Breast epithelium (tissue), 4 donors: ENCODE data around the gene INPPL1. TPM values are rescaled to one million over a fixed set of nuclear protein-coding genes. Genes with fewer than 3 reads are reported as not detected.

ENCODE experiments used
- DNase-seq, 2 donors: peaks; one replicate each; pipeline ENCODE4 v3.0.0-alpha.2; 2019; ENCODE audit warnings: low spot score in 2 of 2
- H3K27ac ChIP-seq, 2 donors: fragments of 200-600 bp; sonication (generic) in 1 of 2; one replicate each; pipeline ENCODE4 v1.5.1; 2016 to 2019; ENCODE audit warnings: mild to moderate bottlenecking in 1 of 2
- H3K27me3 ChIP-seq, 2 donors: fragments of 200-600 bp; sonication (generic) in 1 of 2; one replicate each; pipeline versions ENCODE4 v1.5.1 to v1.6.0; 2017 to 2019; ENCODE audit warnings: control low read depth in 1 of 2, mild to moderate bottlenecking in 1 of 2
- H3K36me3 ChIP-seq: fragments of 200-600 bp; one replicate; pipeline ENCODE4 v1.5.1; 2019
- H3K4me1 ChIP-seq, 2 donors: fragments of 200-600 bp; sonication (generic); one replicate each; pipeline ENCODE4 v1.5.1; 2016 to 2019; ENCODE audit warnings: control low read depth in 1 of 2
- H3K4me3 ChIP-seq, 3 donors: fragments of 200-600 bp; sonication (generic); 1 replicate in 2 of 3; 2 replicates in 1 of 3; pipeline ENCODE4 v1.5.1; 2016 to 2019; ENCODE audit warnings: mild to moderate bottlenecking in 3 of 3, moderate library complexity in 2 of 3
- H3K9me3 ChIP-seq, 2 donors: fragments of 200-600 bp; sonication (generic) in 1 of 2; one replicate each; pipeline ENCODE4 v1.5.1; 2016 to 2019; ENCODE audit warnings: control low read depth in 1 of 2
- CTCF ChIP-seq, 3 donors: fragments of 450-650 bp; IDR thresholded peaks; one replicate each; pipeline ENCODE4 v1.5.1; 2016 to 2017; ENCODE audit warnings: antibody characterized with exemption in 3 of 3, mild to moderate bottlenecking in 3 of 3, moderate library complexity in 3 of 3
- POLR2A ChIP-seq: fragments of 450-650 bp; IDR thresholded peaks from one replicate; pipeline ENCODE4 v1.6.1; 2016; ENCODE audit warnings: antibody characterized with exemption, mild to moderate bottlenecking, moderate library complexity
- POLR2AphosphoS5 ChIP-seq, 3 donors: sonication (generic); formaldehyde crosslinking; IDR thresholded peaks; one replicate each; pipeline ENCODE4 v1.6.1; 2017; ENCODE audit warnings: antibody characterized with exemption in 3 of 3
- intact Hi-C: fragments of 100-400 bp; cut with DNase I; formaldehyde crosslinking; loops from one replicate; pipeline ENCODE4 v1.15.1; 2023; ENCODE audit warnings: low total_unique reads
- total RNA-seq, 3 donors: library from RNA; depleted of rRNA; stranded (reverse); fragments of >200 nt; gene quantifications; one replicate each; pipeline ENCODE4 v1.1.0, GENCODE V29; 2016

INPPL1 gene
- total RNA-seq, 3 donors from 2014 or later: 47.2 to 91.8 (median 73.1) TPM

GRCh38 chr11:72221386-72222075, 3.0 kb upstream of the INPPL1 start:
- H3K4me3 ChIP-seq: no peak overlapping the region
- no peak for DNase-seq
- intact Hi-C loops: no loop called here
- peaks cover 7% of the 10 kb centered on the region in 2 donors for H3K4me1 ChIP-seq
- H3K27ac ChIP-seq: peak overlapping the region; percentile 95 to 98
- no peak for TF ChIP-seq POLR2AphosphoS5 (IDR thresholded peaks at IDR 0.05)
- TF ChIP-seq CTCF (IDR thresholded peaks at IDR 0.05): no peak
- TF ChIP-seq POLR2A: no peak
- H3K9me3 ChIP-seq: no peaks in the 10 kb centered on the region
- H3K27me3 ChIP-seq: no peaks in the 10 kb centered on the region
- H3K36me3 ChIP-seq: no peaks in the 10 kb centered on the region

- H3K27ac ChIP-seq: peak overlapping the region; percentile 95 to 98
- H3K36me3 ChIP-seq: no peaks in the 10 kb centered on the region
- intact Hi-C loops: no loop called here
- TF ChIP-seq POLR2AphosphoS5 (IDR thresholded peaks at IDR 0.05): no peak
- DNase-seq: no peak
- no peaks in the 10 kb centered on the region for H3K27me3 ChIP-seq
- peak overlapping the region; percentile 81 to 88 (median 84) for H3K4me3 ChIP-seq
- no peaks in the 10 kb centered on the region for H3K9me3 ChIP-seq
- H3K4me1 ChIP-seq: peaks cover 7 to 15% of the 10 kb centered on the region in 2 donors
These were observed 2.3 kb upstream of the INPPL1 start for GRCh38 chr11:72222106-72222891.

GRCh38 chr11:72222907-72223614, 1.5 kb upstream of the INPPL1 start:
- Histone ChIP-seq H3K4me1 (peaks cover 7 to 17% of the 10 kb centered on the region in 2 donors), H3K27me3 (no peaks in the 10 kb centered on the region), H3K4me3 (peak overlapping the region; percentile 81 to 88 (median 84)), H3K9me3 (no peaks in the 10 kb centered on the region), H3K27ac (peak overlapping the region; percentile 95 to 98), H3K36me3 (no peaks in the 10 kb centered on the region)
- TF ChIP-seq CTCF (IDR thresholded peaks at IDR 0.05) (peak in 1 of 3 donors; percentile 16), POLR2A (no peak), POLR2AphosphoS5 (IDR thresholded peaks at IDR 0.05) (peak; percentile 55 to 73 (median 70))
- intact Hi-C loops: no loop called here
- peak; percentile 92 to 93 for DNase-seq

GRCh38 chr11:72223615-72224563, 678 bp upstream of the INPPL1 start:
- H3K4me3 ChIP-seq: peak overlapping the region; percentile 81 to 88 (median 84)
- TF ChIP-seq POLR2AphosphoS5 (IDR thresholded peaks at IDR 0.05) (no peak), CTCF (IDR thresholded peaks at IDR 0.05) (no peak), POLR2A (no peak)
- H3K36me3 ChIP-seq: no peaks in the 10 kb centered on the region
- intact Hi-C loops: no loop called here
- no peaks in the 10 kb centered on the region for H3K27me3 ChIP-seq
- H3K27ac ChIP-seq: peak overlapping the region; percentile 95 to 98
- peak in 1 of 2 donors; percentile 57 for DNase-seq
- H3K9me3 ChIP-seq: no peaks in the 10 kb centered on the region
- H3K4me1 ChIP-seq: peaks cover 7 to 17% of the 10 kb centered on the region in 2 donors
